Smooth muscle cell (in vitro differentiated cells): ENCODE measurements around the gene ICAM2. TPM values are rescaled to one million over a fixed set of nuclear protein-coding genes. Genes with fewer than 3 reads are reported as not detected.

Source experiments
- DNase-seq: peaks from one replicate; lab custom pipeline; 2025; ENCODE audit not compliant: unreplicated experiment; lab: John Stamatoyannopoulos, UW
- H2AFZ ChIP-seq: fragments of 200-600 bp; sonication (generic); 2 replicates; pipeline ENCODE4 v1.6.0; 2016; ENCODE audit warnings: antibody characterized with exemption, low read depth, mild to moderate bottlenecking
- H3F3A ChIP-seq: fragments of 200-600 bp; sonication (generic); 2 replicates; pipeline ENCODE4 v1.6.0; 2017; ENCODE audit warnings: antibody characterized with exemption, low read depth
- H3K27ac ChIP-seq: fragments of 200-600 bp; sonication (generic); 2 replicates; pipeline ENCODE4 v1.5.1; 2016; ENCODE audit warnings: low read depth, mild to moderate bottlenecking
- H3K27me3 ChIP-seq: fragments of 200-600 bp; sonication (generic); 2 replicates; pipeline ENCODE4 v1.6.1; 2016; ENCODE audit warnings: low read depth, mild to moderate bottlenecking
- H3K36me3 ChIP-seq: fragments of 200-600 bp; sonication (generic); 2 replicates; pipeline ENCODE4 v1.5.1; 2016; ENCODE audit warnings: low read depth
- H3K4me1 ChIP-seq: fragments of 200-600 bp; sonication (generic); 2 replicates; pipeline ENCODE4 v1.5.1; 2016; ENCODE audit warnings: low read depth
- H3K4me2 ChIP-seq: fragments of 200-600 bp; sonication (generic); 2 replicates; pipeline ENCODE4 v1.6.0; 2016; ENCODE audit warnings: mild to moderate bottlenecking
- H3K4me3 ChIP-seq: fragments of 200-600 bp; sonication (generic); 2 replicates; pipeline ENCODE4 v1.5.1; 2016; ENCODE audit warnings: mild to moderate bottlenecking
- H3K79me2 ChIP-seq: fragments of 200-600 bp; sonication (generic); 2 replicates; pipeline ENCODE4 v1.6.0; 2016; ENCODE audit warnings: low read depth, mild to moderate bottlenecking
- H3K9ac ChIP-seq: fragments of 200-600 bp; sonication (generic); 2 replicates; pipeline ENCODE4 v1.6.0; 2016; ENCODE audit warnings: low read depth
- H3K9me3 ChIP-seq: fragments of 200-600 bp; sonication (generic); replicated peaks from 2 replicates; pipeline ENCODE4 v1.5.1; 2016; ENCODE audit warnings: low read depth
- H4K20me1 ChIP-seq: fragments of 200-600 bp; sonication (generic); 2 replicates; pipeline ENCODE4 v1.6.0; 2016; ENCODE audit warnings: low read depth
- WGBS: methylation state at CpG from one replicate; pipeline ENCODE4 v1.1.7; 2016; ENCODE audit warnings: low lambda C conversion rate; 5-methylcytosine and 5-hydroxymethylcytosine counted together
- polyA plus RNA-seq: library from polyadenylated mRNA; unstranded; fragments of >200 nt; fragmentation: Nextera tagmentation; extraction: Ambion mirVana; gene quantifications from 2 replicates; pipeline ENCODE4 v1.2.1, GENCODE V29; 2016
- total RNA-seq: library from RNA; depleted of rRNA; stranded (reverse); fragments of >200 nt; gene quantifications from 2 replicates; pipeline ENCODE4 v1.2.3, GENCODE V29; 2014
- TF ChIP-seq, protein P1 (sequence below): fragments of 200-600 bp; sonication (generic); IDR thresholded peaks from 2 replicates; pipeline ENCODE4 v1.5.1; 2017; ENCODE audit warnings: borderline replicate concordance, mild to moderate bottlenecking, antibody characterized with exemption; ENCODE audit not compliant: insufficient read depth, poor library complexity, severe bottlenecking

Gene ICAM2
- total and polyA plus RNA-seq, 2 experiments from 2014 or later, result 1.0 TPM; not detected in 1

DNA sequence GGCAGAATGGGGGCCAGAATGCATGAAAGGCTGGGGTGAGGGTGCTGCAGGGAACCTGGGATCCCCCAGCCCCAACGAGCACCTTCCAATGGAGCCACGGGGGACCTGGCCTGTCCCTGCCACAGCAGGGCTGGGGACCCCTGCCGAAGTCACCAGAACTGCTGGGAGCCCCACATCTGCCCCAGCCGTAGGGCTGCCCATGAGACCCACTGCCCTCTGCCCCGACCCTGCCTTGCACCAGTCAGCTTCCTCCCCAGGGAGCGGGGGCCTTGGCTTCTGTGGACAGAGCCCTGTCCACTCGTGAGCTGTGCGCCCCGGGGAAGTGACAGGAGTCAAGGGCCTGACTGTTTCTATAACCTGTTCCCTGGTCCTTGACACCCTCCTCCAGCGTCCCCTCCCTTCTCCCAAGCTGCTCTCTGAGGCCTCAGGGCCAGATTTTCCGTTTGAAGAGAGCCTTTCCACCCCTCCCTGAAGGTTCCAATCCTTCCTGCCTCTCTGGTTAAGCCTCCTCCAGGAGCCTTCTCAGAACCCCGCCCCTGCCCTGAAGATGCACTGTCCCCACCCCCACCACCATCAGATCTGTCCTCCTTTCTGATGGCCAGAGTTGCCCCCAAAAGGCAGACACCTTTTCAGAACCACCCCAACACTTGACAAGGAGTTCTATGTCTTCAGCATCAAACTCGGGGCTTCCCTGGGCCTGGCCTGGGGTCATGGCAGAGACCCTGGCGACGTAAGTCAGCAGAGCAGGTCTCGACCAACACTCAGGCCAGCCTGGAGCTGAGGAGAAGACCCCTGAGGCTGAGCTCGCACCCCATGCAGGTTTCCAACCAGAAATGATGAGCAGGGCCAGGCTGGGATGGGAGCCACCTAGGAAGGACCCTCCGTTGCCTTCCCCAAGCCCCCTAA is 33.0 kb downstream of the ICAM2 start:
- Histone ChIP-seq H2AFZ (no peak overlapping the region), H3K4me1 (no peaks in the 10 kb centered on the region), H3K79me2 (no peaks in the 10 kb centered on the region), H3K9ac (no peak overlapping the region), H4K20me1 (no peaks in the 10 kb centered on the region), H3K4me3 (no peak overlapping the region), H3K27me3 (peaks cover 9% of the 10 kb centered on the region), H3K36me3 (no peaks in the 10 kb centered on the region), H3K27ac (no peak overlapping the region), H3K4me2 (no peak overlapping the region), H3K9me3 (no peaks in the 10 kb centered on the region), H3F3A (no peaks in the 10 kb centered on the region)
- TF ChIP-seq, protein P1, sequence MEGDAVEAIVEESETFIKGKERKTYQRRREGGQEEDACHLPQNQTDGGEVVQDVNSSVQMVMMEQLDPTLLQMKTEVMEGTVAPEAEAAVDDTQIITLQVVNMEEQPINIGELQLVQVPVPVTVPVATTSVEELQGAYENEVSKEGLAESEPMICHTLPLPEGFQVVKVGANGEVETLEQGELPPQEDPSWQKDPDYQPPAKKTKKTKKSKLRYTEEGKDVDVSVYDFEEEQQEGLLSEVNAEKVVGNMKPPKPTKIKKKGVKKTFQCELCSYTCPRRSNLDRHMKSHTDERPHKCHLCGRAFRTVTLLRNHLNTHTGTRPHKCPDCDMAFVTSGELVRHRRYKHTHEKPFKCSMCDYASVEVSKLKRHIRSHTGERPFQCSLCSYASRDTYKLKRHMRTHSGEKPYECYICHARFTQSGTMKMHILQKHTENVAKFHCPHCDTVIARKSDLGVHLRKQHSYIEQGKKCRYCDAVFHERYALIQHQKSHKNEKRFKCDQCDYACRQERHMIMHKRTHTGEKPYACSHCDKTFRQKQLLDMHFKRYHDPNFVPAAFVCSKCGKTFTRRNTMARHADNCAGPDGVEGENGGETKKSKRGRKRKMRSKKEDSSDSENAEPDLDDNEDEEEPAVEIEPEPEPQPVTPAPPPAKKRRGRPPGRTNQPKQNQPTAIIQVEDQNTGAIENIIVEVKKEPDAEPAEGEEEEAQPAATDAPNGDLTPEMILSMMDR, result no peak
- DNase-seq, result no peak
- 86% methylated on average over 16 of the region's 18 CpGs for WGBS

DNA sequence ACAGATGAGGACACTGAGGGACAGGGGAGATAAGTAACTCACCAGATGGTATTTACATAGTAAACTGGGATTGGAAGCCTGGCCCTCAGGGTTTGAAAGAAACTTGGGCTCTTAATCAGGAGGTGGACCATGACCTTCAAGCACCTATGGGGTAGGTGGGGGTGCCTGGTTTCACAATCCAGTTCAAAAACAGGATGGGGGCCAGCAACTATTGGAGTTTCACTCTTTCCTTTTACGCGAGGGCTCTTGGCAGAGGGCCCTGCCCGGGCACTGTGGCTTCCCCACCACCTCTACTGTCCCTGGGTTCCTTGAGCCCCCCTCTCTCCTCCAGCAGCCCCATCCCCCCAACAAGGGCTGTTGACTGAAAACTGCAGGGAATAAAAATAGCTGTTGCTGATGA is 33.6 kb downstream of the ICAM2 start:
- Histone ChIP-seq H3K79me2 (no peaks in the 10 kb centered on the region), H3K36me3 (no peaks in the 10 kb centered on the region), H3K27me3 (peaks cover 4% of the 10 kb centered on the region), H3K4me3 (no peak overlapping the region), H3K4me2 (no peak overlapping the region), H3K4me1 (no peaks in the 10 kb centered on the region), H3F3A (no peaks in the 10 kb centered on the region), H4K20me1 (no peaks in the 10 kb centered on the region), H3K9me3 (no peaks in the 10 kb centered on the region), H3K9ac (no peak overlapping the region), H3K27ac (no peak overlapping the region), H2AFZ (no peak overlapping the region)
- 100% methylated on average over 3 of the region's 3 CpGs for WGBS
- TF ChIP-seq, protein P1, result no peak
- DNase-seq, result no peak

DNA sequence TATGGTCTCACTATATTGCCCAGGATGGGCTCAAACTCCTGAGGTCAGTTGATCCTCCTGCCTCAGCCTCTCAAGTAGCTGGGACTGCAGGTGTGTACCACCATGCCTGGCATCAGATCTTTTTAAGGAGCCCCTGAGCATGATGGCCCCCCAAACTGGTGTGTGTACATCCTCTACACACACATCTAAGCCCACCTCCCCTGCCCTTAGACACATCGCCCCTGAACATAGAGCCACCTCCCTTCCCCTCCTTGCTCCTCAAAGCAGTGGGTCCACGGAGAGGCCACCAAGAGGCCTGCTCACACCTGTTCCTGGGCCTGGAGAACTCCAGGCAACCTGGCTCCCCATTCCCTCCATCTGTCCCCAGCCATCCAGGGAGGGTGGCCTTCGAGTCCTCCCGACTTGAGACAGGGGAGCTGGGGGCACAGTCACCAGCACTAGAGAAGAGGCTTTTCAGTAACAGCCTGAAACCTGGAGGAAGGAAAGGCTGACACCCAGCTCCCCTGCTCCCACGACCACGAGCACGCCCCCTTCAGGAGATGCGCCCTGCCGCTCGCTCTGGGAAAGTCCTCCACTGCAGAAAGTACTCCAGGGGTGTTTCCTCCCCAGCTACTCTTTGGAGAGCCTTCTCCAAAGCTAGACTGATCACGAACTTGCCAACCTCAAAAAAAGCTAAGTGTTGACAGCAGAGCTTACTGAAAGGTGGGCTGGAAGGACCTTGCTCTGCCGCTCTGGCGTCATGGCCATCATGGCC is 34.9 kb downstream of the ICAM2 start:
- no peaks in the 10 kb centered on the region for H3K79me2 ChIP-seq
- no peaks in the 10 kb centered on the region for H3K9me3 ChIP-seq
- H3K4me2 ChIP-seq, result no peak overlapping the region
- no peaks in the 10 kb centered on the region for H3K36me3 ChIP-seq
- WGBS, result 85% methylated on average over 13 of the region's 13 CpGs
- TF ChIP-seq, protein P1, result no peak
- H3K27ac ChIP-seq, result no peak overlapping the region
- H3K9ac ChIP-seq, result no peak overlapping the region
- no peaks in the 10 kb centered on the region for H3K27me3 ChIP-seq
- no peak overlapping the region for H2AFZ ChIP-seq
- H3K4me1 ChIP-seq, result no peaks in the 10 kb centered on the region
- H3F3A ChIP-seq, result no peaks in the 10 kb centered on the region
- no peak for DNase-seq
- H3K4me3 ChIP-seq, result no peak overlapping the region
- H4K20me1 ChIP-seq, result no peaks in the 10 kb centered on the region
